Measurements from ENCODE around the gene C18orf54. TPM values are rescaled to one million over a fixed set of nuclear protein-coding genes. Genes with fewer than 3 reads are reported as not detected.

C18orf54 gene
- total and polyA plus RNA-seq, 8 donors = 4.2 to 18.5 (median 13.7) TPM

DNA sequence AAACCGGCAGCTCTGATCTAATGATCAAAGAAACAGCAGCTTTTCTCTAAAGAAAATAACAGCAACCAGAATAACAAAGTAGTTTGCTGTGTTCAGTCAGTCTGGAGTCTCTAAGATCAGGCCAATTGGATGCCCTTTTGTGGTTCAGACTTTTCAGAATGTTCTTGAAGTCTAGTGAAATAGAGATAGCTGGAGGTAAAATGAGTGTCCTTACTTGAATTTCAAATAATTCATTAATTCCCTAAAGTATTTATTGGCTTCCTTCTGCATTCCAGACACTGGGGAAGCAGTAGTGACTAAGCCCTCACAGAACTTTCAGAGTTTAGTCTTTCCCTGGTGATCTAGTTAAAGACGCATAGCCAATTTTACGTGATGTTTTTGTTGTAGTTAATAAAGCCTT is 58.7 kb downstream of the C18orf54 start:
- H3K9me3 ChIP-seq = no peaks in the 10 kb centered on the region
- ATAC-seq = peak; percentile 21
- TF ChIP-seq, protein P1, sequence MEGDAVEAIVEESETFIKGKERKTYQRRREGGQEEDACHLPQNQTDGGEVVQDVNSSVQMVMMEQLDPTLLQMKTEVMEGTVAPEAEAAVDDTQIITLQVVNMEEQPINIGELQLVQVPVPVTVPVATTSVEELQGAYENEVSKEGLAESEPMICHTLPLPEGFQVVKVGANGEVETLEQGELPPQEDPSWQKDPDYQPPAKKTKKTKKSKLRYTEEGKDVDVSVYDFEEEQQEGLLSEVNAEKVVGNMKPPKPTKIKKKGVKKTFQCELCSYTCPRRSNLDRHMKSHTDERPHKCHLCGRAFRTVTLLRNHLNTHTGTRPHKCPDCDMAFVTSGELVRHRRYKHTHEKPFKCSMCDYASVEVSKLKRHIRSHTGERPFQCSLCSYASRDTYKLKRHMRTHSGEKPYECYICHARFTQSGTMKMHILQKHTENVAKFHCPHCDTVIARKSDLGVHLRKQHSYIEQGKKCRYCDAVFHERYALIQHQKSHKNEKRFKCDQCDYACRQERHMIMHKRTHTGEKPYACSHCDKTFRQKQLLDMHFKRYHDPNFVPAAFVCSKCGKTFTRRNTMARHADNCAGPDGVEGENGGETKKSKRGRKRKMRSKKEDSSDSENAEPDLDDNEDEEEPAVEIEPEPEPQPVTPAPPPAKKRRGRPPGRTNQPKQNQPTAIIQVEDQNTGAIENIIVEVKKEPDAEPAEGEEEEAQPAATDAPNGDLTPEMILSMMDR (IDR thresholded peaks at IDR 0.05) = no peak
- H3K27ac ChIP-seq = no peak overlapping the region
- no peak overlapping the region for H3K4me3 ChIP-seq
- H3K4me1 ChIP-seq = no peaks in the 10 kb centered on the region
- no peaks in the 10 kb centered on the region for H3K27me3 ChIP-seq
- no peaks in the 10 kb centered on the region for H3K36me3 ChIP-seq
- intact Hi-C loops (cut with DNase I) = no loop called here
- peak in 2 of 4 donors; percentile 8 to 15 for DNase-seq

DNA sequence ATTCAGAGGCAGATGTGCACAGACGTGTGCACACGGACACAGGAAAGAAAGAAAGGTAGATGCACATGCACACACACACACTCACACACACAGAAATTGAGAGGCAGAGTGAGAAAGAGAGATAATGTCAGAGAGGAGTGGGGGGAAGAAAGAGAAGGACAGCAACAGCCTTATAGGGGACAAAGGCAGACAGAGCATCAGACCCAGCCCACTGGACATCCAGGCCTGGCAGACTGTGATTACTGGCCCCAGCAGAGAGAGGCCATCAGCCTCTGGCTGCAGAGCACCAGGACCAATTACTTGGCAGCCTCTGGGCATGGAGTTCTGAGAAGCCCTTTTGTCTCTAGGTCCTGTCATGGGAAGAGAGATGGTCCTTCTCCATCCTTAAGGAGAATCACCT is 66.1 kb downstream of the C18orf54 start:
- Histone ChIP-seq H3K9me3 (no peaks in the 10 kb centered on the region), H3K36me3 (no peaks in the 10 kb centered on the region), H3K27me3 (no peaks in the 10 kb centered on the region), H3K27ac (no peak overlapping the region), H3K4me1 (no peaks in the 10 kb centered on the region), H3K4me3 (no peak overlapping the region)
- ATAC-seq (no peak), DNase-seq (no peak)
- intact Hi-C loops (cut with DNase I) = no loop called here
- TF ChIP-seq, protein P1 (IDR thresholded peaks at IDR 0.05) = no peak

DNA sequence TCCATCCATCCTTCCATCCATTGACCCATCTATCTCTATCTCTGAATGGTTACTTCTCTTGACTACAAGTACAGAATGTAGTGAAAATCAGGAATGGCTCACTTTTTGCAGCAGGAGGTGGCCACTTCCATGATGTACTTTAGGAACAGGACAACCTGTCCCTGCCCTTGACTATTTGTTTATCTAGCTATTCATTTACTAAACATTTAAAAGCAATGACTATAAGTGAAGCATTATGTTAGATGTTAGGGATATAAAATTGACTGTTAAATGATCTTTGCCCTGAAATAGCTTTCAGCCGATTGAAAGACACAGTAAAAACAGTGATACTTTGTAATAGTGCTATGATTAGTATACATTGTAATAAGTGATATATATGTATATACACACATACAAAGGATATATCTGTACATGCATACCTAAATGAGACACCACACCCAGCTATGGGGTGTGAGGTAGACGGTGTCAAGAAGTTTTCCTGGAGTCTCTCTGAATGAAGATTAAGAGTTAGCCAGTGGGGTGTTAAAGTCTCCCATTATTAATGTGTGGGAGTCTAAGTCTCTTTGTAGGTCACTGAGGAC is 68.5 kb downstream of the C18orf54 start:
- Histone ChIP-seq H3K4me3 (no peak overlapping the region), H3K4me1 (no peaks in the 10 kb centered on the region), H3K36me3 (no peaks in the 10 kb centered on the region), H3K9me3 (no peaks in the 10 kb centered on the region), H3K27me3 (peaks cover 0 to 6% of the 10 kb centered on the region in 2 donors), H3K27ac (no peak overlapping the region)
- DNase-seq (no peak), ATAC-seq (no peak)
- TF ChIP-seq, protein P1 (IDR thresholded peaks at IDR 0.05) = no peak
- intact Hi-C loops (cut with DNase I) = no loop called here

Other genes starting within 250 kb of the C18orf54 start
- 10 to 100 TPM; 63.5 to 89.6 TPM for gene MBD2, start 133.2 kb upstream of the C18orf54 start, total RNA-seq
- gene MBD2, start 133.2 kb upstream of the C18orf54 start, polyA plus RNA-seq (ENCODE audit: insufficient read length in 6 of 6) = 10 to 100 TPM; 62.3 to 82.3 (median 76.3) TPM
- gene POLI, start 88.4 kb upstream of the C18orf54 start, total RNA-seq = 10 to 100 TPM; 24.4 to 24.9 TPM
- 10 to 100 TPM; 66.2 to 94.9 (median 84.4) TPM for gene POLI, start 88.4 kb upstream of the C18orf54 start, polyA plus RNA-seq (ENCODE audit: insufficient read length in 6 of 6)
- gene STARD6, start within 50 bp of the C18orf54 start, total RNA-seq = not detected
- gene STARD6, start within 50 bp of the C18orf54 start, polyA plus RNA-seq (ENCODE audit: insufficient read length in 6 of 6) = under 1 TPM in 2 of 6 donors, not detected in 4; 0.42 to 0.43 TPM
- not detected for gene DYNAP, start 233.3 kb downstream of the C18orf54 start, total RNA-seq
- gene DYNAP, start 233.3 kb downstream of the C18orf54 start, polyA plus RNA-seq (ENCODE audit: insufficient read length in 6 of 6) = under 1 TPM in 4 of 6 donors, not detected in 2; 0.09 to 0.16 (median 0.11) TPM